OCI-LY1 (cell line): ENCODE measurements around the gene ZNF224.

Experiments
- EZH2 ChIP-seq: fragments of 200-600 bp; sonication (generic), shearing (Covaris generic); IDR thresholded peaks from 2 replicates; pipeline ENCODE4 v1.8.0; 2017; ENCODE audit warnings: borderline replicate concordance, mixed run types, mild to moderate bottlenecking, antibody characterized with exemption, low read length, moderate library complexity, mixed read lengths
- TF ChIP-seq, protein P1 (sequence below): fragments of 200-600 bp; sonication (generic), shearing (Covaris generic); IDR thresholded peaks from 2 replicates; pipeline ENCODE4 v1.5.1; 2017; ENCODE audit warnings: mild to moderate bottlenecking, antibody characterized with exemption, low read length, moderate library complexity, mixed read lengths

GRCh38 chr19:44050740-44051649 is 43.2 kb upstream of the ZNF224 start:
- TF ChIP-seq, protein P1, sequence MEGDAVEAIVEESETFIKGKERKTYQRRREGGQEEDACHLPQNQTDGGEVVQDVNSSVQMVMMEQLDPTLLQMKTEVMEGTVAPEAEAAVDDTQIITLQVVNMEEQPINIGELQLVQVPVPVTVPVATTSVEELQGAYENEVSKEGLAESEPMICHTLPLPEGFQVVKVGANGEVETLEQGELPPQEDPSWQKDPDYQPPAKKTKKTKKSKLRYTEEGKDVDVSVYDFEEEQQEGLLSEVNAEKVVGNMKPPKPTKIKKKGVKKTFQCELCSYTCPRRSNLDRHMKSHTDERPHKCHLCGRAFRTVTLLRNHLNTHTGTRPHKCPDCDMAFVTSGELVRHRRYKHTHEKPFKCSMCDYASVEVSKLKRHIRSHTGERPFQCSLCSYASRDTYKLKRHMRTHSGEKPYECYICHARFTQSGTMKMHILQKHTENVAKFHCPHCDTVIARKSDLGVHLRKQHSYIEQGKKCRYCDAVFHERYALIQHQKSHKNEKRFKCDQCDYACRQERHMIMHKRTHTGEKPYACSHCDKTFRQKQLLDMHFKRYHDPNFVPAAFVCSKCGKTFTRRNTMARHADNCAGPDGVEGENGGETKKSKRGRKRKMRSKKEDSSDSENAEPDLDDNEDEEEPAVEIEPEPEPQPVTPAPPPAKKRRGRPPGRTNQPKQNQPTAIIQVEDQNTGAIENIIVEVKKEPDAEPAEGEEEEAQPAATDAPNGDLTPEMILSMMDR = no peak
- TF ChIP-seq EZH2 = no peak
